GM18951 (cell line): ENCODE results near the gene PAFAH2.
"Not testable (repeated sequence)": the region's sequence is repeated elsewhere in the genome, so short reads cannot be mapped to it uniquely, and the experiment has no call there.

Experiments
- POLR2A ChIP-seq: IDR thresholded peaks from 4 replicates; pipeline ENCODE4 v1.6.1; 2011; ENCODE audit warnings: mild to moderate bottlenecking; ENCODE audit not compliant: insufficient read length, insufficient read depth; ENCODE audit errors: extremely low read depth
- in situ Hi-C: fragments of 300-500 bp; cut with MboI; formaldehyde crosslinking; loops from one replicate; pipeline ENCODE4 v1.12.0; 2022; ENCODE audit warnings: low sequenced_read_pairs, mixed read lengths, inconsistent platforms; ENCODE audit not compliant: unreplicated experiment

PAFAH2 gene

DNA sequence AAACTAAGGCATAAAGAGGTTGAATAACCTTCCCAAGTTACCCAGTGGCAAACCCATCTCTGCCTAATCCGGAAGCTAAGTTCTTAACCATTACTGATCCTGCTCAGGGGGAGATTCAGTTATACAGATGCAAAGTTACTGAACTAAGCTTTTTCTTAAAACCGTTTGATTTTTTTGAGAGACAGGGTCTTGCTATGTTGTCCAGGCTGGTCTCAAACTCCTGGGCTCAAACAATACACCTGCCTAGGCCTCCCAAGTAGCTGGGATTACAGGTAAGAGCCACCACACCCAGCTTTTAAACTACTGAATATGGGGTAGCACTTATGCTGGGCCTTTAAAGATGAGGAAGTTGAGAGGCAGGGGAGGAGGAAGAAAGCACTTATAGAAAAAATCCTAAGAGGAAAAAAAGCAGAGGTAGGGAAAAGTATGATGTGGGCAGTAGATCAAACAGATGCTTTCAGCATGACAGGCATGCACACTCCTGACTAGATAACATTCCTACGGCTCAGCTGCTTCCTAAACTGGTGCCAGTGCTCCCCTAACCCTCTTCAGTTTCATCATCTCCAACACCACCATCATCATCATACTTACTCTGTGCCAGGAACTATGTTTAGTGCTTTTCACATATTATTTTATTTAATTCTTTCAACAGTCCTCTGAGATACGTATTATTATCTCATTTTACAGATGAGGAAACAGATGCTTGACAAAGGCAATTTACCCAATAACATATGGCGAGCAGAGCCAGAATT lies 5.8 kb downstream of the PAFAH2 start:
- no peak for TF ChIP-seq POLR2A
- in situ Hi-C loops, result no loop called here

DNA sequence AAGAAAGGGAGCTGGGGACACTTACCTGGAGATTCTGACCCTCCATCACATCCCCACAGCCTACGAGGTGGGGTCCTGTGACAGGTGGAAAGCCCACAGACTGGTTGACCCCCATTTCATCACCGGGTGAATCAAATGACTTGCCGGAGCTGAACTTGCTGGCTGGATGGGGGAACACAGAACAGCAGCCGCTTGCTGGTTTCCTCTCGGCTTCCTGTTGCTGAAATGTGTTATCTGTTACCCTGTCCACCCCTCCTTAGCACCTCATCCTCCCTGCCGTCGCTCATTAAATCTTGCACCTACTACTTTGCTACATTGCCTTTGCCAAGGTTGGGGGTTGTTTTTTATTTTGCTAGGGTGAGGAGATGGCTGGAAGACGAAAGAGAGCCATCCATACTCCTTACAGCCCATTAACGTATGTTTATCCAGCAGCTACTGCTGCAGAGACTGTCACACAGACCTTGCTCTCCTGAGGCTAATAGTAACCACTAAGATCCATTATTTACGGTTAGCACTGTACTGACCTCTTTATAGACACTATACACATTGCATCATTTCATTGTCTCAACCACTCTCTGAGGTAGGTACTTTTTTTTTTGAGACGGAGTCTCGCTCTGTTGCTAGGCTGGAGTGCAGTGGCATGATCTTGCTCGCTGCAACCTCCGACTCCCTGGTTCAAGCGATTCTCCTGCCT lies 7.0 kb downstream of the PAFAH2 start:
- in situ Hi-C loops, result no loop called here
- TF ChIP-seq POLR2A, result no peak

DNA sequence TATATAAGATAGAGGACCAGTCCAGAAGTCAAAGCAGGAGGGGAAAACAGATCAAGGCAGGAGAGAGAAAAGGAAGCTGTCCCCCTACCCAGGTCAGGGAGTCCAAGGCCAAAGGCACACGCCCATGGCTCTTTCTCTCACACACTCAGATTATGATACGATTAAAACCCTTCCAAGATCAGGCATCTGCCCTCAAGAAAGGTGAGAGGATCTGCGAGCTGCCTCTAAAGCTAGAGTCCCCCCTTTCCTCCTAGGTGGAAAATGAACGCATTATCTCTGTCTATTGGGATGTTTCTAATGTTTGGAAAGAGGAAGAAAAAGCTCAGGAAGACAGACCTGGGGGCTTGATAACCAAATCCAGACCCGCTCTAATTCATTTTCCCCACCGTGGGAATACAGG lies 7.6 kb downstream of the PAFAH2 start:
- no peak for TF ChIP-seq POLR2A
- in situ Hi-C loops, result no loop called here

DNA sequence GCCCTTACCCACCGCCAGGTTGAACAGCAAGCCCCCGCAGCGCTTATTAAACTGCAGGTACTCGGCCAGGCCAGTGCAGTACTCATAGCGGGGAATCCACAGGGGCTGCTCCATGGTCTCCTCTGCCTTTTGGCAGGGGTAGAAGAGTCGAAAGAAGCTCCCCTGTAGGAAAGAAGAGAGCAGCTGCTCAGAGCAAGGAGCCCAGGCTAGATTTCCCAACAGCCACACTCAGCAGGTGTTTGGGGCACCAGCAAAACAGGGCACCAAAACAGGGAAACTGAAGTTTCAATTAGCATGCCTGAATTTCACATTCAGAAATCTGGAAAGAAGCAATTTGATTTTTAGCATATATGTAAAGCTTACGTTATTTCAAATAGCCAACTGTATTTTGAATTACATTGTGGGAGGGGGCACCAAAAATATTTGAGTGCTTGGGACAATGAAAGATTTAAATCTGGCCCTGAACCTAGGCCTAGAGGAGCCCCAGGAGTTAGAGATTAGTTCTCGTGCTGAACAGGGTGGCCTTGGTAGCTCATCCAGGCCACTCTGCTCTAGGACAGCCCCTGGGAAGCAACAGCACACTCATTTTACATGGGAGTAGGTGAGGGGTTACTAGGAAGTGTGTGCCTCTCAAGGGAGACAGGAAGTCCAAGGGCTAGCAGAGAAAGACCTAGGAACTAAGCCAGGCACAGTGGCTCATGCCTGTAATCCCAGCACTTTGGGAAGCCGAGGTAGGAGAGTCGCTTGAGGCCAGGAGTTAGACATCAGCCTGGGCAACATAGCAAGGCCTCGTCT lies 8.2 kb downstream of the PAFAH2 start:
- in situ Hi-C loops, result no loop called here
- no peak for TF ChIP-seq POLR2A

DNA sequence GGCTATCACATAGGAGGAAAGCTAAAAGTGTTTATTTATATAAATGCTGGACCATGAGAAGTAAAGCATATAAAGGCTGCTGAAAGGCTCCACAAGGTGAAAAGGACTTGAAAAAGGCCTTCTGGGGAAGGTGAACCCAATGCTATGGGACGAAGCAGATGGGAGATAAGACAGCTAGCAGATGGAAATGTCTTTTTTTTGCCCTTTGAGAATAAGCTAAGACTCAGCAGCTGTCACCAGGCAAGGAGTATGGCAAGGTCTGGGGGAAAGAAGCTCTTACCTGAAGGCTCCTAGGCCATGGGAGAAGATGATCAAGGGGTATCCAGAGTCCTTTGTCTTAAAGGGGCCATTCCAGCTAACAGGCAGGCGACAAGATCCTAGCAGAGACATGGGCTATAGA lies 9.9 kb downstream of the PAFAH2 start:
- TF ChIP-seq POLR2A, result no peak
- in situ Hi-C loops, result no loop called here

DNA sequence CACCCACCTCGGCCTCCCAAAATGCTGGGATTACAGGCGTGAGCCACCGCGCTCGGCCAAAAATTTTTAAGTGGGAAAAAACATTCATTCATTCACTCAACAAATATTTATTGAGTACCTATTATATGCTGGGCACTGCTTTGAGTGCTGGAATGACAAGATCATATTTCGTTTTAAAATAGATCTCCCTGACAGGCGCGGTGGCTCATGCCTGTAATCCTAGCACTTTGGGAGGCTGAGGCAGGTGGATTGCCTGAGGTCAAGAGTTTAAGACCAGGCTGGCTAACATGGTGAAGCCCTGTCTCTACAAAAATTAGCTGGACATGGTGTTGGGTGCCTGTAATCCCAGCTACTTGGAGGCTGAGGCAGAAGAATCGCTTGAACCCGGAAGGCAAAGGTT lies 11.1 kb downstream of the PAFAH2 start:
- in situ Hi-C loops, result not testable (repeated sequence)

DNA sequence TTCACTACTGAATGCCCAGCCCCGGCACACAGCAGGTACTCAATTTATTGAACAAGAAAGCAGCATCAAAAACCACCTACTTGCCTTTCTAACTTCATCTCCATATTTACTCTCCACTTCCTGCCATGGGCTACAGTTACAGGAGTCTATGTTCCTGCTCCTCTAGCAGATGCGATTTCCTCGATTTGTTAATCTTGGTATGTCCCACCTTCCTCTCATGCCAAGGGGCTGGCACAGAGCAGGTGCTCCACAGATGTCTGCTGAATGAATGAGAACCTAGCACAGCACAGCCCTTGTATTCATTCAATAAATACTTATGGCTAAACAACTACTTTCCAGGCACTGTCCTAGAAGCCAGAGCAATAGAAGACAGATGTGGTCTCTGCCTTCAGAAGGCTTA lies 12.2 kb downstream of the PAFAH2 start:
- in situ Hi-C loops, result no loop called here
- no peak for TF ChIP-seq POLR2A

DNA sequence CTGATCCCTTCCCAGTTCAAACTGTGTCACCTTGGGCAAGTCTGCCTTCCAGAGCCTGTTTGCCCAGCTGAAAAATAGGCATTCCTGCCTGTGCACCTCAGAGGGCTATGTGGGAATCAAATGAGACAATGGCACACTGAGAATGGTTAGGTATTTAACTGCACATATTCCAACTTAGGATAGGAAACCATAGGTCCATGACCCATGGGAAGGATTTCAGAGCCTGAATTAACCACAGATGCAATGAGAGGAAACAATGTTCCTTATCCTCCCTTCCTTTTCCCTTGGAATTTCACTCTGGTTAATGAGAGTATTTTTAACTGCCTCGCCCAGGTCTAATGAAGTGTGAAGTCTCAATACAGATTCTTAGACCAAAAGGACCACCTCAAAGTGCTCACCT lies 12.7 kb downstream of the PAFAH2 start:
- no peak for TF ChIP-seq POLR2A
- in situ Hi-C loops, result no loop called here

DNA sequence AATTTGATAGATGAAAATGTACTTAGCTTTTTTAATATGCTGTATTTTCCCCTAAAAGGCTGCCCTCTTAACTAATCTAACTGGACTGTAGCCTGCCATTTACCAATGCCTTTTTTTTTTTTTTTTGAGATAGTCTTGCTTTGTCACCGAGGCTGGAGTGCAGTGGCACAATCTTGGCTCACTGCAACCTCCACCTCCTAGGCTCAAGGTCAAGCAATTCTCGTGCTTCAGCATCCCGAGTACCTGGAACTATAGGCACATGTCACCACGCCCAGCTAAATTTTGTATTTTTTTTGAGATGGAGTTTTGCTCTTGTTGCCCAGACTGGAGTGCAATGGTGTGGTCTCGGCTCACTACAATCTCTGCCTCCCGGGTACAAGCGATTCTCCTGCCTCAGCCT lies 18.7 kb downstream of the PAFAH2 start:
- no peak for TF ChIP-seq POLR2A
- in situ Hi-C loops, result no loop called here

DNA sequence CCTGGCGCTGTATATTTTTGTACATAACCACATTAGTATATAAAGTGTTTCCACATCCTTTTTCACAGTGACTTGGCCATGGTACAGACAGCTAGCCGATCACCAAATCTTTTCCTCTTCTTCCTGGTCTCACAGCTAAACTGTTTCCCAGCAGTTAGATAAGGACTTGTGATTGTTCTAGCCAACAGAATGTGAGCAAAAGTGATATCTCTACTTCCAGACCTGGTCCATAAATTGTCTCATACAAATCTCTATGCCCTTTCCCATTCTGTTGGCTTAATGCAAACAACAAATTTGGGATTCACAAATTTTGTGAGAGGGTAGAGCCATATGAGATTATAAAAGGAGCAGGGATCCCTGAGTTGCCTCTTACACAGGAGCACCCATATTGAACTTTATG lies 19.5 kb downstream of the PAFAH2 start:
- no peak for TF ChIP-seq POLR2A
- in situ Hi-C loops, result no loop called here

DNA sequence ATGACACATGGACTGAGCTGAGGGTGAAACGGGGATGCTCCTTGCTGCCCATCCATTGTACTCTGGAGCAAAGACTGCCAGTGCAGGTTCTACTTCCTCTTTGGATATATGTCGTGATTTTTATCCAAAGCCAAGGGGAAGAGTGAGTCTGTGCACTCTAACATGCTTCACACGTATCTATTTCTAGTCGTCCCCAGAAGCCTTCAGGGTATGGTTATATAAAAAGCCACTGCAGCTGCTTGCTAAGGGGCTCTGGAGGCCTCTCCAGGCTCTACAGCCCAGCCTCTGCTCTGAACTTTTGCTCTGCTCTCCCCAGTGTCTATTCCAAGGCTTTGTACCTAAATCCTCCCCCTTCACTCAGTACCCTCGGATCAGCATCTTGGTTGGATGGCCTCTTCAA lies 20.1 kb downstream of the PAFAH2 start:
- in situ Hi-C loops, result no loop called here
- TF ChIP-seq POLR2A, result no peak

DNA sequence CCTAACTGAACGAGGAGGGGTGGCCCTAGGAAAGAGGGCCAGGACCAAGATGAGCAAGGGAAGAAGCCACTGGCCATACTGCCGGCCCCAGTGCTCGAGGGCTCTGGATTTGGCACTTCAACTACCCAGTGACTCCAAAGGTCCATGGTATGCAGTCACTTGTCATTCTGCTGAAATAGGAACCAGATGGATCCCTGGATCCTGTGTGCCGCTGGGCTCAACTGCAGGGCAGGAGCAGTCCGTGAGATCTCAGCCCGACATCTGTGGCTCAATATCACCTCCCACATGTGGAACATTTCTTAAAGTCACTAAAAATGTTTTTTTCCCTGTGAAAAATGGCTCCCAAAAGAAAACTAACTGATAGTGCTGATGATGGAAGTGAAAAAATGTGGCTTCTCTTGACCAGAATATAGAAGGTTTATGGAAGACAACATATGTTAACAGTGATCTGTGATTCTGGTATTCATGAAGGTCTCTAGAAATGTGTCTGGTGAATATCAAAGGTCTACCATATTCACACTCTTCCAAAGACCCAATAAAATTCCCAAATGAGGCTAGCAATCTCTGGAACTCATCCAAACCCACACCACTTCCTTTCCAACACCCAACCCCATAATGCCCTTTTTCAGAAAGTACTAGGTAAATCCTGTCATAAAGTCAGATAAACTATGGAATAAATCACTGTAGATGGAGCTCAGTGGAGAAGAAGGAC lies 24.1 kb downstream of the PAFAH2 start:
- no peak for TF ChIP-seq POLR2A
- in situ Hi-C loops, result no loop called here

DNA sequence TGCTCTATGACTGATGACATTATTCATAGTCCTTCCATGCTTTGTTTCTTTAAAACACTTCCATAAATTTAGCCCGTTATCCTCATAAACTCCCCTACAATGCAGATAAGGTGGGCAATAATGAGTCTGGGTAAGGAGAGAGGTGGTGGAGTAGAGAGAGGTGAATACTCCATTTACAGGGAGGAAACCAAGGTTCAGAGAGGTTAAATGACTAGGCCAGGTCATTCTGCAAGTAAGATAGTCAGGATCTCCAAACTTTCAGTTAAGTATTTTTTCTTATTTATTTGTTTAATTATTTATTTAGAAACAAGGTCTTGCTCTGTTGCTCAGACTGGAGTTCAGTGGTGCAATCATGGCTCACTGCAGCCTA lies 26.1 kb downstream of the PAFAH2 start:
- TF ChIP-seq POLR2A, result no peak
- in situ Hi-C loops, result no loop called here

DNA sequence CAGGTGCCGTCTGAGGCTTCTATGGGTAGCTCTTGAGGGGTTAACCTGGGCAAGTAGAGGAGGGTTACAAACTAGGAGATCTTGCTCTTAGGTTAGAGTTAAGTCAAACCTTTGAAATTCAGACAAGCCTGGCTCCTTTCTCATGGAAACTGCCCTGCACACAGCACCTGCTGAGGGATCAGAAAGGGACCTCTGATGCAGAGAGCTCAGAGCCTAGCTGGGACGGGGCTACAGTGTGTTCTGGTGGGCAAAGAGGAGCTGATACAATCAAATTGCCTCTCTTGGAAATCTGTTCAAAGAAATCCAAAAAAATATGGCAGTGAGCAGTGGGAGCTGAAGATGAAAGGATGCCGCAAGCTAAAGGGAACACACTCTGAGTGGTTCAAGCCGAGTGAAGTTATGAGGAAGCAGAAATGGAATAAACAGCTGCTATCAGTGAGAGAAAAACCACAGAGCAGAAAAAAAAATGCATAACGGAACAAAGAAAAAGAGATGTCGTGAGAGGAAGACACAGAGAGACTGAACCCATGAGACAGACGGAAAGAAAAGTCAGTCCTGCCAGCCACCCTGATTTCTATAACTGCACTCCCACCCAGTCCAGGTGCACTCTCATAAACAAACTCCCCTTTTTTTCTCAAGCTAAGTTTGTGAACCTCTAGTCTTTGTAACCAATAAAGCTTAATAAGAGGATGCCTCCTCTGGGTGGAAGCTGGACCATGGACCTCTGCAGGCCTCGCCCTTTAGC lies 26.6 kb downstream of the PAFAH2 start:
- in situ Hi-C loops, result no loop called here

More for the DNA sequence above, 26.6 kb downstream of the PAFAH2 start:
- no peak for TF ChIP-seq POLR2A
